ENCODE measurements around the gene AFM. TPM values are rescaled to one million over a fixed set of nuclear protein-coding genes. Genes with fewer than 3 reads are reported as not detected.

Gene AFM
- total RNA-seq, 1 experiment from 2014 or later = not detected

DNA sequence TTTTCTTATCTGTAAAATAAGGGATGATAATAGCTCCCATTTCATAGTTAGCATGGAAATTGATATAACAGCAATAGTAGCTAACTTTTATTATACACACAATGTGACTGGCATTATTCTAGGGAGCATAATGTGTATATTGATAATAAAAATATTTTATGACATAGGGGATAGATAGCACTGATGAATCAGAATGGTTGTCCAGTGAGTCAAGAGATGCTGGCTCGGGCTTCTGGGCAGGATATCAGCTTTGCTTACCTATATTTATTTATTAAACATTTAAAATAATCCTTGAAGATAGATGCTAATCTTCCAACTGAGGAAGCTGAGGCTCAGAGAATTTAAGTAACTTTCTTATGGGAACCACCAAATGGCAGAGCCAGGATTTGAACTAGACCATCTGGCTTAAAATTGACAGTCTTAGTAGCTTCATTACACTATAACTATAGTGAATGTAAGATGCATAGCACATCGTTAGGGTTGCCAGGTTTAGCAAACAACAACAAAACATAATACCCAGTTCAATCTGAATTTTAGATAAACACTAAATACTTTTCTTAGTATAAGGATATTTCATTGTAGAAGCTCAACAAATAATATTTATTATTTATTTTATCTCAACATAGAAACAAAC is 42.8 kb upstream of the AFM start:
- Histone ChIP-seq H3K4me3 (replicated peaks in 1 of 2; ENCODE audit: low read depth in 1 of 2, low read length in 2 of 2) (no peak overlapping the region), H3K4me1 (ENCODE audit: control insufficient read depth in 1 of 2, insufficient read depth in 2 of 2, low read length in 2 of 2) (no peaks in the 10 kb centered on the region), H3K9me2 (ENCODE audit: insufficient read depth) (no peaks in the 10 kb centered on the region), H3K9ac (ENCODE audit: low read length) (no peak overlapping the region), H3K27ac (ENCODE audit: low read depth, low read length) (no peak overlapping the region), H3K4me2 (ENCODE audit: low read length) (no peak overlapping the region), H3K27me3 (ENCODE audit: insufficient read depth, low read length) (no peaks in the 10 kb centered on the region), H3K9me3 (ENCODE audit: control insufficient read depth in 1 of 2, insufficient read depth in 1 of 2, low read depth in 1 of 2, low read length in 2 of 2) (no peaks in the 10 kb centered on the region), H2AFZ (ENCODE audit: low read depth, low read length, poor library complexity, severe bottlenecking) (no peak overlapping the region), H3K79me2 (ENCODE audit: insufficient read depth, low read length) (no peaks in the 10 kb centered on the region), H4K20me1 (ENCODE audit: insufficient read depth) (no peaks in the 10 kb centered on the region), H3K36me3 (ENCODE audit: control insufficient read depth in 1 of 2, insufficient read depth in 2 of 2, low read length in 2 of 2) (no peaks in the 10 kb centered on the region)
- TF ChIP-seq EZH2phosphoT487 (IDR thresholded peaks at IDR 0.05; ENCODE audit: borderline replicate concordance) (no peak), ZBTB33 (IDR thresholded peaks at IDR 0.05; ENCODE audit: extremely low read depth, insufficient replicate concordance, low read length) (no peak), FOSL1 (IDR thresholded peaks at IDR 0.05; ENCODE audit: low read depth) (no peak), CEBPB (IDR thresholded peaks at IDR 0.05; ENCODE audit: low read depth) (no peak), ZFX (IDR thresholded peaks at IDR 0.05) (no peak), YY1 (IDR thresholded peaks at IDR 0.05; ENCODE audit: extremely low read depth, insufficient replicate concordance, low read depth, low read length) (no peak), EZH2 (IDR thresholded peaks at IDR 0.05) (no peak), SRF (IDR thresholded peaks at IDR 0.05; ENCODE audit: low read depth) (no peak), RAD21 (IDR thresholded peaks at IDR 0.05; ENCODE audit: low read depth) (no peak), JUND (IDR thresholded peaks at IDR 0.05) (no peak), ELF1 (IDR thresholded peaks at IDR 0.05; ENCODE audit: borderline replicate concordance, low read depth) (no peak), CBX3 (IDR thresholded peaks at IDR 0.05; ENCODE audit: low read depth) (no peak)
- TF ChIP-seq, protein P1, sequence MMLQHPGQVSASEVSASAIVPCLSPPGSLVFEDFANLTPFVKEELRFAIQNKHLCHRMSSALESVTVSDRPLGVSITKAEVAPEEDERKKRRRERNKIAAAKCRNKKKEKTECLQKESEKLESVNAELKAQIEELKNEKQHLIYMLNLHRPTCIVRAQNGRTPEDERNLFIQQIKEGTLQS (IDR thresholded peaks at IDR 0.05) = no peak
- TF ChIP-seq, protein P2, sequence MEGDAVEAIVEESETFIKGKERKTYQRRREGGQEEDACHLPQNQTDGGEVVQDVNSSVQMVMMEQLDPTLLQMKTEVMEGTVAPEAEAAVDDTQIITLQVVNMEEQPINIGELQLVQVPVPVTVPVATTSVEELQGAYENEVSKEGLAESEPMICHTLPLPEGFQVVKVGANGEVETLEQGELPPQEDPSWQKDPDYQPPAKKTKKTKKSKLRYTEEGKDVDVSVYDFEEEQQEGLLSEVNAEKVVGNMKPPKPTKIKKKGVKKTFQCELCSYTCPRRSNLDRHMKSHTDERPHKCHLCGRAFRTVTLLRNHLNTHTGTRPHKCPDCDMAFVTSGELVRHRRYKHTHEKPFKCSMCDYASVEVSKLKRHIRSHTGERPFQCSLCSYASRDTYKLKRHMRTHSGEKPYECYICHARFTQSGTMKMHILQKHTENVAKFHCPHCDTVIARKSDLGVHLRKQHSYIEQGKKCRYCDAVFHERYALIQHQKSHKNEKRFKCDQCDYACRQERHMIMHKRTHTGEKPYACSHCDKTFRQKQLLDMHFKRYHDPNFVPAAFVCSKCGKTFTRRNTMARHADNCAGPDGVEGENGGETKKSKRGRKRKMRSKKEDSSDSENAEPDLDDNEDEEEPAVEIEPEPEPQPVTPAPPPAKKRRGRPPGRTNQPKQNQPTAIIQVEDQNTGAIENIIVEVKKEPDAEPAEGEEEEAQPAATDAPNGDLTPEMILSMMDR (IDR thresholded peaks at IDR 0.05 in 2 of 3, conservative IDR thresholded peaks at IDR 0.05 in 1 of 3; ENCODE audit: borderline replicate concordance in 1 of 3, insufficient read depth in 1 of 3, low read depth in 2 of 3, low read length in 2 of 3) = no peak
- ATAC-seq = no peak
- RAD21 ChIA-PET (ENCODE audit: low non-redundant PET in 1 of 2, low total read pairs in 2 of 2, uncharacterized antibody in 2 of 2, unreplicated experiment in 2 of 2) = no interaction called here
- DNase-seq (ENCODE audit: low read depth, low spot score) = no peak
- no TSS peak for BruUV-seq (replicated peaks)
- intact Hi-C loops (cut with micrococcal nuclease) = no loop called here
- POLR2A ChIA-PET = no interaction called here
- CTCF ChIA-PET = interaction anchor here (1.0 to 2.0 kb wide), 2 partner anchors 7 to 97 kb away, joined by 5 to 10 read pairs; no protein-coding TSS in a partner anchor

Measured in HCT116 (cell line).